ENCODE measurements around the gene ARL2.
A peak's percentile ranks its signal among the peaks of the same experiment; 100 is the strongest.

The ARL2 gene

DNA sequence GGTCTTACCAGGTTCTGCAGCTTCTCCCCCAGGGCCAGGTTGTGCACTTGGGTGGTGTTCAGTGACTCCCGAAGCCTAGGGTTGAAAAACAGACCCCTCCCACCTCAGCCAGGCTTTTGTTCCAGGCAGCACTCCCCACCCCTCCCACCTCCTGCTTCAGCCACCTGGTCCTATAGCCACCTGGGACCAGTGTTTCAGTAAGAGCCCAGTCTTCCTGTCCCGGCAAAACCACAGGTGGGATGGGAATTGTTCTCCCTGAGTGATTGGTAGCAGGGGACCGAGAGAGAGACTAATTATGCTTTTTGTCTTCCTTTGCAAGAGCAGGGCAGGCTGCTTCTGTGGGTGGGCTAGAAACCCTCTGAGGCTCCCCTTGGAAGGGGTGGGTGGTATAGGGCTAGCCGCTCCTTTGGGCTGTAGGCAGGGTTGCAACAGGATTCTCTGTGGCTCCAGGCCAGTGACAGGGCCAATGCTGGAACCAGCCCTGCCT is 52.9 kb downstream of the ARL2 start:
- no peak for DNase-seq (ENCODE audit: low spot score)

DNA sequence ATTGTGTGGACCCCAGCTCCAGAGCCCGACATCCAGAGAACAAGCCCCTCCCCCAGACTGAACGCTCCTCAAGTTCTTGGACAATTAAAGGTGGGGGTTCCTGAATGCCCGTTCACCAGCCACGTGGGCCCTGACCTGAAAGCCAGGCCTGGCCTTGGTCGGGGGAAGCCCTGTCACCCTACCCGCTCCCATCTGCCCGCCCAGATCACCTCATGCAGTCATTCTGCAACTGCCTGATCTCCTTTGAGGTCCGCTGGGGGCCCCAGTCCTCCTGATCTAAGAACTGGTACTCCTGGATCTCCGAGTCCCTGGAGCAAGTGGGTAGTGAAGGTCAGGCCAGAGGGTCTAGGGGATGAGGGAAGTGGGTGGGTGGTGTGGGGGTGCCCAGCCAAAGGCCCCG is 53.5 kb downstream of the ARL2 start:
- DNase-seq (ENCODE audit: low spot score) = peak; percentile 54

More for the DNA sequence above, 52.9 kb downstream of the ARL2 start:
- TF ChIP-seq, protein P1, sequence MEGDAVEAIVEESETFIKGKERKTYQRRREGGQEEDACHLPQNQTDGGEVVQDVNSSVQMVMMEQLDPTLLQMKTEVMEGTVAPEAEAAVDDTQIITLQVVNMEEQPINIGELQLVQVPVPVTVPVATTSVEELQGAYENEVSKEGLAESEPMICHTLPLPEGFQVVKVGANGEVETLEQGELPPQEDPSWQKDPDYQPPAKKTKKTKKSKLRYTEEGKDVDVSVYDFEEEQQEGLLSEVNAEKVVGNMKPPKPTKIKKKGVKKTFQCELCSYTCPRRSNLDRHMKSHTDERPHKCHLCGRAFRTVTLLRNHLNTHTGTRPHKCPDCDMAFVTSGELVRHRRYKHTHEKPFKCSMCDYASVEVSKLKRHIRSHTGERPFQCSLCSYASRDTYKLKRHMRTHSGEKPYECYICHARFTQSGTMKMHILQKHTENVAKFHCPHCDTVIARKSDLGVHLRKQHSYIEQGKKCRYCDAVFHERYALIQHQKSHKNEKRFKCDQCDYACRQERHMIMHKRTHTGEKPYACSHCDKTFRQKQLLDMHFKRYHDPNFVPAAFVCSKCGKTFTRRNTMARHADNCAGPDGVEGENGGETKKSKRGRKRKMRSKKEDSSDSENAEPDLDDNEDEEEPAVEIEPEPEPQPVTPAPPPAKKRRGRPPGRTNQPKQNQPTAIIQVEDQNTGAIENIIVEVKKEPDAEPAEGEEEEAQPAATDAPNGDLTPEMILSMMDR (IDR thresholded peaks at IDR 0.05; ENCODE audit: extremely low read depth, missing control alignments) = no peak

DNA sequence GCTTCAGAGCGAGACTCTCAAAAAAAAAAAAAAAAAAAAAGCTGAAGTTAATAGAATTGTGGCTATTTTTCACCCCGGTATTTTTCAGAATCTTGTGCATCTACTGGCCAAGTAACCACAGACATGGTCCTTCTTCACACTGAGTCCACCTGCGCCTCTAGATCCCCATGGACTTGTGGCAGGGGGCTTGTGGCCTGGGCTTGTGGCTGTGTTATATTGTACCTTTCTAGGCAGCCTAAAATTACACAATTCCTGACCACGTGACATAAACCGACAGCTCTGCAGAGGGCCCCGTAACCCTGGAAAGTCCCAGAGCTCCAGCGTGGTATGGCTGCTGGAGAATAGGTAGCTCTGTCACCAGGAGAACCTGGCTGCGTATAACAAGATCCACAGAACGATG is 55.3 kb downstream of the ARL2 start:
- TF ChIP-seq, protein P1 (IDR thresholded peaks at IDR 0.05; ENCODE audit: extremely low read depth, missing control alignments) = no peak
- no peak for DNase-seq (ENCODE audit: low spot score)

More for the DNA sequence above, 53.5 kb downstream of the ARL2 start:
- TF ChIP-seq, protein P1 (IDR thresholded peaks at IDR 0.05; ENCODE audit: extremely low read depth, missing control alignments) = no peak

Data from GM20000 (cell line).